Liver (tissue), 9 donors: ENCODE measurements around the gene B3GAT1. TPM values are rescaled to one million over a fixed set of nuclear protein-coding genes. Genes with fewer than 3 reads are reported as not detected.

Experiments
- DNase-seq: peaks from one replicate; pipeline ENCODE4 v3.0.0-alpha.2; 2017; ENCODE audit warnings: low spot score
- H3K27ac ChIP-seq, 2 donors: one replicate each; pipeline ENCODE4 v1.7.0; 2013; ENCODE audit warnings: inconsistent platforms in 2 of 2, low read length in 2 of 2, control low read depth in 1 of 2, low read depth in 1 of 2, mild to moderate bottlenecking in 1 of 2
- H3K27me3 ChIP-seq, 4 donors: one replicate each; pipeline versions ENCODE4 v1.6.1 to v1.7.0; 2013; ENCODE audit warnings: low read length in 3 of 4, inconsistent platforms in 1 of 4, mild to moderate bottlenecking in 1 of 4, moderate library complexity in 1 of 4; ENCODE audit not compliant: control insufficient read depth in 4 of 4, insufficient read depth in 4 of 4
- H3K36me3 ChIP-seq, 4 donors: one replicate each; pipeline versions ENCODE4 v1.6.1 to v1.7.0; 2013; ENCODE audit warnings: low read length in 3 of 4, mild to moderate bottlenecking in 3 of 4, low read depth in 1 of 4, moderate library complexity in 1 of 4; ENCODE audit not compliant: control insufficient read depth in 4 of 4, insufficient read depth in 3 of 4
- H3K4me1 ChIP-seq, 4 donors: one replicate each; pipeline versions ENCODE4 v1.6.1 to v1.7.0; 2013; ENCODE audit warnings: low read length in 3 of 4, mild to moderate bottlenecking in 3 of 4, moderate library complexity in 1 of 4; ENCODE audit not compliant: control insufficient read depth in 4 of 4, insufficient read depth in 4 of 4
- H3K4me3 ChIP-seq, 3 donors: one replicate each; pipeline versions ENCODE4 v1.6.1 to v1.7.0; 2013; ENCODE audit warnings: low read length in 3 of 3, control low read depth in 1 of 3, low read depth in 1 of 3, mild to moderate bottlenecking in 1 of 3
- H3K9ac ChIP-seq, 2 donors: one replicate each; pipeline ENCODE4 v1.7.0; 2013; ENCODE audit warnings: low read length in 2 of 2, mild to moderate bottlenecking in 2 of 2, moderate library complexity in 2 of 2, control low read depth in 1 of 2, low read depth in 1 of 2
- H3K9me3 ChIP-seq, 4 donors: one replicate each; pipeline versions ENCODE4 v1.6.1 to v1.7.0; 2013; ENCODE audit warnings: low read length in 3 of 4; ENCODE audit not compliant: control insufficient read depth in 4 of 4
- ATF3 ChIP-seq: IDR thresholded peaks from 2 replicates; pipeline ENCODE4 v1.6.1; 2016; ENCODE audit warnings: antibody characterized with exemption
- CTCF ChIP-seq: fragments of 150-350 bp; IDR thresholded peaks from 2 replicates; pipeline ENCODE4 v1.5.1; 2017; ENCODE audit warnings: improper control_type of control experiment, low read depth, low read length; ENCODE audit not compliant: missing input control
- FOXA1 ChIP-seq: IDR thresholded peaks from 2 replicates; pipeline ENCODE4 v1.6.1; 2016; ENCODE audit warnings: antibody characterized with exemption
- GABPA ChIP-seq, 2 donors: IDR thresholded peaks in 1 of 2; conservative IDR thresholded peaks in 1 of 2; 2 replicates each; pipeline ENCODE4 v1.6.1; 2016; ENCODE audit warnings: antibody characterized with exemption in 2 of 2, mild to moderate bottlenecking in 1 of 2, moderate library complexity in 1 of 2
- HNF4A ChIP-seq, 2 donors: conservative IDR thresholded peaks; 2 replicates each; pipeline ENCODE4 v1.6.1; 2016; ENCODE audit warnings: antibody characterized with exemption in 2 of 2, mild to moderate bottlenecking in 2 of 2
- JUND ChIP-seq, 2 donors: IDR thresholded peaks; 2 replicates each; pipeline ENCODE4 v1.6.1; 2016; ENCODE audit warnings: antibody characterized with exemption in 2 of 2
- NR2F2 ChIP-seq: IDR thresholded peaks from 2 replicates; pipeline ENCODE4 v1.6.1; 2016; ENCODE audit warnings: antibody characterized with exemption
- REST ChIP-seq: IDR thresholded peaks from 2 replicates; pipeline ENCODE4 v1.6.1; 2016; ENCODE audit warnings: antibody characterized with exemption, mild to moderate bottlenecking
- TAF1 ChIP-seq: conservative IDR thresholded peaks from 2 replicates; pipeline ENCODE4 v1.6.1; 2016; ENCODE audit warnings: antibody characterized with exemption, mild to moderate bottlenecking
- ZBTB33 ChIP-seq: IDR thresholded peaks from 2 replicates; pipeline ENCODE4 v1.6.1; 2016; ENCODE audit warnings: antibody characterized with exemption
- WGBS: extraction: QIAGEN DNeasy Blood & Tissue Kit; methylation state at CpG from one replicate; pipeline ENCODE4 v1.1.7; 2013; 5-methylcytosine and 5-hydroxymethylcytosine counted together
- polyA plus RNA-seq, 2 donors: library from polyadenylated mRNA; stranded (reverse) in 1 of 2; unstranded in 1 of 2; fragments of 200-250 nt in 1 of 2; fragments of >200 nt in 1 of 2; fragmentation: Nextera tagmentation in 1 of 2; extraction: Ambion mirVana in 1 of 2; gene quantifications; one replicate each; pipeline versions ENCODE4 v1.2.1 to v1.2.3, GENCODE V29; 2013 to 2015
- total RNA-seq, 2 donors: library from RNA; depleted of rRNA; stranded (reverse); fragments of >200 nt; gene quantifications; one replicate each; pipeline ENCODE4 v1.2.3, GENCODE V29; 2014
- donor health status: healthy.
- donor health status: healthy.
- donor health status: healthy.
- donor health status: healthy.
- donor health status: healthy.

B3GAT1 gene
- total and polyA plus RNA-seq, 4 donors = 0.13 to 6.6 (median 0.25) TPM; not detected in 1

- TF ChIP-seq TAF1 (no peak), ZBTB33 (no peak), NR2F2 (no peak), JUND (IDR thresholded peaks at IDR 0.05) (no peak), ATF3 (no peak), FOXA1 (no peak)
- Histone ChIP-seq H3K9ac (no peak overlapping the region), H3K27ac (no peak overlapping the region), H3K36me3 (peaks cover 0 to 7% (median 0%) of the 10 kb centered on the region in 4 donors), H3K27me3 (no peaks in the 10 kb centered on the region), H3K4me1 (peaks cover 0 to 14% (median 8%) of the 10 kb centered on the region in 4 donors), H3K9me3 (no peaks in the 10 kb centered on the region), H3K4me3 (no peak overlapping the region)
- 90% methylated on average over 21 of the region's 21 CpGs for WGBS
- DNase-seq = no peak
These were observed 19.0 kb downstream of the B3GAT1 start for GRCh38 chr11:134392953-134393615.

GRCh38 chr11:134391656-134392055 is 20.4 kb downstream of the B3GAT1 start:
- Histone ChIP-seq H3K27ac (no peak overlapping the region), H3K4me1 (peaks cover 0 to 8% (median 2%) of the 10 kb centered on the region in 4 donors), H3K9ac (no peak overlapping the region), H3K27me3 (no peaks in the 10 kb centered on the region), H3K36me3 (peaks cover 0 to 7% (median 0%) of the 10 kb centered on the region in 4 donors), H3K9me3 (no peaks in the 10 kb centered on the region), H3K4me3 (no peak overlapping the region)
- TF ChIP-seq CTCF (no peak), HNF4A (conservative IDR thresholded peaks at IDR 0.05) (no peak), GABPA (IDR thresholded peaks at IDR 0.05 in 1 of 2, conservative IDR thresholded peaks at IDR 0.05 in 1 of 2) (no peak), ATF3 (no peak), TAF1 (no peak), FOXA1 (no peak), REST (no peak)
- WGBS = 91% methylated on average over 13 of the region's 13 CpGs
- DNase-seq = no peak
